ENCODE data around the gene RPS14. TPM values are rescaled to one million over a fixed set of nuclear protein-coding genes. Genes with fewer than 3 reads are reported as not detected.
A peak's percentile ranks its signal among the peaks of the same experiment; 100 is the strongest.

RPS14 gene
- polyA plus RNA-seq, 1 of the 3 experiments (the other 2 are of a cell fraction): 10,227 TPM

DNA sequence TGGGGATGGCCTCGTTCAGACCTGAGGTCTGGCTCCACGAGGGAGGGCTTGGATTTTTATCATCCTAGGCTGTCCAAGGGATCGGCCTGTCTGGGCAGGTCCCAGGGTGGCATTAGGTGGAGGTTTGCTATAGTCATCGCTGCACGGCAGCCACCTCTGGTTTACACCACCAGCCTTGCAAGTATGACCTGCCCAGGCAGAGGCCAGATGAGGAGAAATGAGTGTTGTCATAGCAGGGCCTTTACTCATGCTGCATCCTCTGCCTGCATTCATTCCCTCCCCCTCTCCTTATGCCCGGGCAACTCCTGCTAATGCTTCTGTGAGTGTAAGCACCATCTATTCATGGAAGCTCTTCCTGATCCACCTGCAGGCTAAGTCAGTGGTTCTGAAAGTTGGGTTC lies 43.1 kb upstream of the RPS14 start:
- H3K4me1 ChIP-seq (ENCODE audit: control insufficient read depth in 1 of 2, insufficient read depth in 2 of 2, low read depth in 1 of 2, low read length in 1 of 2): peaks cover 54 to 55% of the 10 kb centered on the region in 2 experiments
- H3K9ac ChIP-seq: no peak overlapping the region
- no peak for DNase-seq
- CTCF ChIA-PET: interaction anchor here (1.0 to 1.4 kb wide), 2 partner anchors 14 to 53 kb away, joined by 3 read pairs; no protein-coding TSS in a partner anchor
- peaks cover 6% of the 10 kb centered on the region in 2 experiments for H3K36me3 ChIP-seq (replicated peaks in 1 of 2; ENCODE audit: control insufficient read depth in 1 of 2, insufficient read depth in 2 of 2, low read length in 1 of 2)
- H3K9me3 ChIP-seq: no peaks in the 10 kb centered on the region
- no peaks in the 10 kb centered on the region for H3K27me3 ChIP-seq (ENCODE audit: insufficient read depth)
- H3K9me2 ChIP-seq: no peaks in the 10 kb centered on the region
- H4K20me1 ChIP-seq (ENCODE audit: insufficient read depth): peaks cover 87% of the 10 kb centered on the region
- TF ChIP-seq, protein P1, sequence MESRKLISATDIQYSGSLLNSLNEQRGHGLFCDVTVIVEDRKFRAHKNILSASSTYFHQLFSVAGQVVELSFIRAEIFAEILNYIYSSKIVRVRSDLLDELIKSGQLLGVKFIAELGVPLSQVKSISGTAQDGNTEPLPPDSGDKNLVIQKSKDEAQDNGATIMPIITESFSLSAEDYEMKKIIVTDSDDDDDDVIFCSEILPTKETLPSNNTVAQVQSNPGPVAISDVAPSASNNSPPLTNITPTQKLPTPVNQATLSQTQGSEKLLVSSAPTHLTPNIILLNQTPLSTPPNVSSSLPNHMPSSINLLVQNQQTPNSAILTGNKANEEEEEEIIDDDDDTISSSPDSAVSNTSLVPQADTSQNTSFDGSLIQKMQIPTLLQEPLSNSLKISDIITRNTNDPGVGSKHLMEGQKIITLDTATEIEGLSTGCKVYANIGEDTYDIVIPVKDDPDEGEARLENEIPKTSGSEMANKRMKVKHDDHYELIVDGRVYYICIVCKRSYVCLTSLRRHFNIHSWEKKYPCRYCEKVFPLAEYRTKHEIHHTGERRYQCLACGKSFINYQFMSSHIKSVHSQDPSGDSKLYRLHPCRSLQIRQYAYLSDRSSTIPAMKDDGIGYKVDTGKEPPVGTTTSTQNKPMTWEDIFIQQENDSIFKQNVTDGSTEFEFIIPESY (IDR thresholded peaks at IDR 0.05; ENCODE audit: borderline replicate concordance, low read depth): no peak
- TF ChIP-seq RCOR1 (IDR thresholded peaks at IDR 0.05; ENCODE audit: low read length) (no peak), JUND (IDR thresholded peaks at IDR 0.05) (peak; percentile 38; the same call in 1 of the 2 replicates), MXI1 (IDR thresholded peaks at IDR 0.05; ENCODE audit: low read depth, low read length) (no peak), TCF12 (IDR thresholded peaks at IDR 0.05) (peak; percentile 64; the same call in 1 of the 2 replicates), EZH2phosphoT487 (IDR thresholded peaks at IDR 0.05; ENCODE audit: borderline replicate concordance, low read depth) (no peak), EP300 (IDR thresholded peaks at IDR 0.05; ENCODE audit: borderline replicate concordance in 1 of 2, low read depth in 1 of 2, low read length in 1 of 2) (peak in 1 of 2 experiments; percentile 37; a peak in 1 of 4 replicates), SMC3 (IDR thresholded peaks at IDR 0.05; ENCODE audit: low read depth, low read length) (no peak), NFIC (IDR thresholded peaks at IDR 0.05; ENCODE audit: borderline replicate concordance) (no peak), FOSL2 (IDR thresholded peaks at IDR 0.05; ENCODE audit: borderline replicate concordance, low read depth) (peak; percentile 62; the same call in 1 of the 2 replicates), CHD2 (IDR thresholded peaks at IDR 0.05; ENCODE audit: low read length, partially characterized antibody) (no peak)
- TF ChIP-seq, protein P2, sequence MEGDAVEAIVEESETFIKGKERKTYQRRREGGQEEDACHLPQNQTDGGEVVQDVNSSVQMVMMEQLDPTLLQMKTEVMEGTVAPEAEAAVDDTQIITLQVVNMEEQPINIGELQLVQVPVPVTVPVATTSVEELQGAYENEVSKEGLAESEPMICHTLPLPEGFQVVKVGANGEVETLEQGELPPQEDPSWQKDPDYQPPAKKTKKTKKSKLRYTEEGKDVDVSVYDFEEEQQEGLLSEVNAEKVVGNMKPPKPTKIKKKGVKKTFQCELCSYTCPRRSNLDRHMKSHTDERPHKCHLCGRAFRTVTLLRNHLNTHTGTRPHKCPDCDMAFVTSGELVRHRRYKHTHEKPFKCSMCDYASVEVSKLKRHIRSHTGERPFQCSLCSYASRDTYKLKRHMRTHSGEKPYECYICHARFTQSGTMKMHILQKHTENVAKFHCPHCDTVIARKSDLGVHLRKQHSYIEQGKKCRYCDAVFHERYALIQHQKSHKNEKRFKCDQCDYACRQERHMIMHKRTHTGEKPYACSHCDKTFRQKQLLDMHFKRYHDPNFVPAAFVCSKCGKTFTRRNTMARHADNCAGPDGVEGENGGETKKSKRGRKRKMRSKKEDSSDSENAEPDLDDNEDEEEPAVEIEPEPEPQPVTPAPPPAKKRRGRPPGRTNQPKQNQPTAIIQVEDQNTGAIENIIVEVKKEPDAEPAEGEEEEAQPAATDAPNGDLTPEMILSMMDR (IDR thresholded peaks at IDR 0.05): no peak
- TF ChIP-seq, protein P3, sequence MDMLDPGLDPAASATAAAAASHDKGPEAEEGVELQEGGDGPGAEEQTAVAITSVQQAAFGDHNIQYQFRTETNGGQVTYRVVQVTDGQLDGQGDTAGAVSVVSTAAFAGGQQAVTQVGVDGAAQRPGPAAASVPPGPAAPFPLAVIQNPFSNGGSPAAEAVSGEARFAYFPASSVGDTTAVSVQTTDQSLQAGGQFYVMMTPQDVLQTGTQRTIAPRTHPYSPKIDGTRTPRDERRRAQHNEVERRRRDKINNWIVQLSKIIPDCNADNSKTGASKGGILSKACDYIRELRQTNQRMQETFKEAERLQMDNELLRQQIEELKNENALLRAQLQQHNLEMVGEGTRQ (IDR thresholded peaks at IDR 0.05; ENCODE audit: borderline replicate concordance, low read depth, low read length): no peak
- TF ChIP-seq, protein P4, sequence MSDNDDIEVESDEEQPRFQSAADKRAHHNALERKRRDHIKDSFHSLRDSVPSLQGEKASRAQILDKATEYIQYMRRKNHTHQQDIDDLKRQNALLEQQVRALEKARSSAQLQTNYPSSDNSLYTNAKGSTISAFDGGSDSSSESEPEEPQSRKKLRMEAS (IDR thresholded peaks at IDR 0.05; ENCODE audit: low read depth): peak; percentile 66
- TF ChIP-seq, protein P5, sequence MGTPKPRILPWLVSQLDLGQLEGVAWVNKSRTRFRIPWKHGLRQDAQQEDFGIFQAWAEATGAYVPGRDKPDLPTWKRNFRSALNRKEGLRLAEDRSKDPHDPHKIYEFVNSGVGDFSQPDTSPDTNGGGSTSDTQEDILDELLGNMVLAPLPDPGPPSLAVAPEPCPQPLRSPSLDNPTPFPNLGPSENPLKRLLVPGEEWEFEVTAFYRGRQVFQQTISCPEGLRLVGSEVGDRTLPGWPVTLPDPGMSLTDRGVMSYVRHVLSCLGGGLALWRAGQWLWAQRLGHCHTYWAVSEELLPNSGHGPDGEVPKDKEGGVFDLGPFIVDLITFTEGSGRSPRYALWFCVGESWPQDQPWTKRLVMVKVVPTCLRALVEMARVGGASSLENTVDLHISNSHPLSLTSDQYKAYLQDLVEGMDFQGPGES (IDR thresholded peaks at IDR 0.05; ENCODE audit: low read depth, low read length): no peak
- TF ChIP-seq, protein P6, sequence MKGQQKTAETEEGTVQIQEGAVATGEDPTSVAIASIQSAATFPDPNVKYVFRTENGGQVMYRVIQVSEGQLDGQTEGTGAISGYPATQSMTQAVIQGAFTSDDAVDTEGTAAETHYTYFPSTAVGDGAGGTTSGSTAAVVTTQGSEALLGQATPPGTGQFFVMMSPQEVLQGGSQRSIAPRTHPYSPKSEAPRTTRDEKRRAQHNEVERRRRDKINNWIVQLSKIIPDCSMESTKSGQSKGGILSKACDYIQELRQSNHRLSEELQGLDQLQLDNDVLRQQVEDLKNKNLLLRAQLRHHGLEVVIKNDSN (IDR thresholded peaks at IDR 0.05; ENCODE audit: borderline replicate concordance, low read depth): no peak
- TF ChIP-seq, protein P7, sequence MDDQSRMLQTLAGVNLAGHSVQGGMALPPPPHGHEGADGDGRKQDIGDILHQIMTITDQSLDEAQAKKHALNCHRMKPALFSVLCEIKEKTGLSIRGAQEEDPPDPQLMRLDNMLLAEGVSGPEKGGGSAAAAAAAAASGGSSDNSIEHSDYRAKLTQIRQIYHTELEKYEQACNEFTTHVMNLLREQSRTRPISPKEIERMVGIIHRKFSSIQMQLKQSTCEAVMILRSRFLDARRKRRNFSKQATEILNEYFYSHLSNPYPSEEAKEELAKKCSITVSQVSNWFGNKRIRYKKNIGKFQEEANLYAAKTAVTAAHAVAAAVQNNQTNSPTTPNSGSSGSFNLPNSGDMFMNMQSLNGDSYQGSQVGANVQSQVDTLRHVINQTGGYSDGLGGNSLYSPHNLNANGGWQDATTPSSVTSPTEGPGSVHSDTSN (IDR thresholded peaks at IDR 0.05): no peak
- peak overlapping the region; percentile 48 to 56 for H3K27ac ChIP-seq (ENCODE audit: low read depth in 2 of 2, low read length in 1 of 2)
- WGBS (ENCODE audit: low lambda C conversion rate): 44% methylated on average over 6 of the region's 6 CpGs
- POLR2A ChIA-PET: no interaction called here
- H3K79me2 ChIP-seq (ENCODE audit: insufficient read depth): peaks cover 98% of the 10 kb centered on the region
- no peak overlapping the region for H2AFZ ChIP-seq (ENCODE audit: low read depth)
- peaks cover 52% of the 10 kb centered on the region for H3F3A ChIP-seq (replicated peaks; ENCODE audit: insufficient read depth)
- H3K4me2 ChIP-seq: peak overlapping the region; percentile 46
- no peak overlapping the region for H3K4me3 ChIP-seq (ENCODE audit: low read depth in 2 of 2, low read length in 1 of 2)

All from SK-N-SH (cell line).